ENCODE measurements around the gene ANAPC4. TPM values are rescaled to one million over a fixed set of nuclear protein-coding genes. Genes with fewer than 3 reads are reported as not detected.

The ANAPC4 gene
- polyA plus RNA-seq, 1 donor from 2014 or later: 78.1 TPM

GRCh38 chr4:25406081-25406692 lies 29.1 kb downstream of the ANAPC4 start:
- no peak overlapping the region for H3K4me2 ChIP-seq (ENCODE audit: low read length)
- no peaks in the 10 kb centered on the region for H4K20me1 ChIP-seq (ENCODE audit: insufficient read depth)

More at GRCh38 chr4:25406081-25406692, 29.1 kb downstream of the ANAPC4 start:
- no peak for TF ChIP-seq POLR2AphosphoS5 (IDR thresholded peaks at IDR 0.05)
- TF ChIP-seq EZH2 (IDR thresholded peaks at IDR 0.05; ENCODE audit: borderline replicate concordance, insufficient read depth, low read length, poor library complexity, severe bottlenecking): no peak
- no peak for TF ChIP-seq CTCF (IDR thresholded peaks at IDR 0.05; ENCODE audit: poor library complexity, severe bottlenecking)
- TF ChIP-seq RAD21 (conservative IDR thresholded peaks at IDR 0.05): no peak
- no peak for TF ChIP-seq MXI1 (conservative IDR thresholded peaks at IDR 0.05; ENCODE audit: poor library complexity, severe bottlenecking)
- TF ChIP-seq TAF1 (IDR thresholded peaks at IDR 0.05; ENCODE audit: low read depth): no peak
- no peak for TF ChIP-seq EP300 (conservative IDR thresholded peaks at IDR 0.05; ENCODE audit: poor library complexity, severe bottlenecking)
- TF ChIP-seq REST (IDR thresholded peaks at IDR 0.05; ENCODE audit: borderline replicate concordance): no peak
- TF ChIP-seq SMC3 (conservative IDR thresholded peaks at IDR 0.05; ENCODE audit: poor library complexity): no peak
- no peak overlapping the region for H3K4me3 ChIP-seq (ENCODE audit: low read length)
- no peak overlapping the region for H2AFZ ChIP-seq (ENCODE audit: low read depth, low read length)
- peaks cover 11% of the 10 kb centered on the region for H3K36me3 ChIP-seq (ENCODE audit: insufficient read depth, low read length)
- no peaks in the 10 kb centered on the region for H3K9me3 ChIP-seq (ENCODE audit: low read length)
- H3K9me2 ChIP-seq (ENCODE audit: insufficient read depth, low read length): no peaks in the 10 kb centered on the region
- no peaks in the 10 kb centered on the region for H3K79me2 ChIP-seq (replicated peaks; ENCODE audit: insufficient read depth, low read length)
- H3F3A ChIP-seq (ENCODE audit: insufficient read depth, low read length, poor library complexity, severe bottlenecking): no peaks in the 10 kb centered on the region
- no peak overlapping the region for H3K27ac ChIP-seq (ENCODE audit: low read length)
- H3K27me3 ChIP-seq (ENCODE audit: insufficient read depth, low read depth, low read length): no peaks in the 10 kb centered on the region
- H3K9ac ChIP-seq (ENCODE audit: low read length): no peak overlapping the region

All from neural cell (in vitro differentiated cells).